ENCODE measurements around the gene DCUN1D2.

The DCUN1D2 gene

GRCh38 chr13:113500530-113501265 is 10.2 kb upstream of the DCUN1D2 start:
- H3K4me3 ChIP-seq (ENCODE audit: low read depth, low read length) = no peak overlapping the region
- in situ Hi-C loops (cut with HindIII; ENCODE audit: low sequenced_read_pairs) = no loop called here
- DNase-seq (ENCODE audit: low read depth) = no peak
- no peak for TF ChIP-seq CTCF (IDR thresholded peaks at IDR 0.05; ENCODE audit: low read depth, low read length, missing control alignments)

- H3K4me3 ChIP-seq (ENCODE audit: low read depth, low read length) = no peak overlapping the region
- DNase-seq (ENCODE audit: low read depth) = no peak
- in situ Hi-C loops (cut with HindIII; ENCODE audit: low sequenced_read_pairs) = no loop called here
- TF ChIP-seq CTCF (IDR thresholded peaks at IDR 0.05; ENCODE audit: low read depth, low read length, missing control alignments) = no peak
These were observed 9.4 kb upstream of the DCUN1D2 start for GRCh38 chr13:113499936-113500335.

- DNase-seq (ENCODE audit: low read depth) = no peak
- TF ChIP-seq CTCF (IDR thresholded peaks at IDR 0.05; ENCODE audit: low read depth, low read length, missing control alignments) = no peak
- no peak overlapping the region for H3K4me3 ChIP-seq (ENCODE audit: low read depth, low read length)
- in situ Hi-C loops (cut with HindIII; ENCODE audit: low sequenced_read_pairs) = no loop called here
These were observed 8.4 kb upstream of the DCUN1D2 start for GRCh38 chr13:113498905-113499304.

- no peak for TF ChIP-seq CTCF (IDR thresholded peaks at IDR 0.05; ENCODE audit: low read depth, low read length, missing control alignments)
- DNase-seq (ENCODE audit: low read depth) = no peak
- no peak overlapping the region for H3K4me3 ChIP-seq (ENCODE audit: low read depth, low read length)
- in situ Hi-C loops (cut with HindIII; ENCODE audit: low sequenced_read_pairs) = no loop called here
These were observed 6.7 kb upstream of the DCUN1D2 start for GRCh38 chr13:113497217-113497616.

- DNase-seq (ENCODE audit: low read depth) = no peak
- in situ Hi-C loops (cut with HindIII; ENCODE audit: low sequenced_read_pairs) = no loop called here
- no peak for TF ChIP-seq CTCF (IDR thresholded peaks at IDR 0.05; ENCODE audit: low read depth, low read length, missing control alignments)
- H3K4me3 ChIP-seq (ENCODE audit: low read depth, low read length) = peak overlapping the region; percentile 2
These were observed 5.1 kb upstream of the DCUN1D2 start for GRCh38 chr13:113495494-113496210.

GRCh38 chr13:113493315-113493951 is 2.9 kb upstream of the DCUN1D2 start:
- peak overlapping the region; percentile 24 for H3K4me3 ChIP-seq (ENCODE audit: low read depth, low read length)
- TF ChIP-seq CTCF (IDR thresholded peaks at IDR 0.05; ENCODE audit: low read depth, low read length, missing control alignments) = no peak
- in situ Hi-C loops (cut with HindIII; ENCODE audit: low sequenced_read_pairs) = no loop called here
- peak; percentile 89 for DNase-seq (ENCODE audit: low read depth)
